GM23338 (cell line): ENCODE measurements around the gene AXIN1. TPM values are rescaled to one million over a fixed set of nuclear protein-coding genes. Genes with fewer than 3 reads are reported as not detected.

Experiments
- ATAC-seq: fragments of 200-7000 bp; cut with Tn5 transposase; 3 replicates; pipeline ENCODE4 v1.9.1; 2020
- DNase-seq: peaks from one replicate; pipeline ENCODE4 v3.0.0-alpha.2; 2015; ENCODE audit warnings: low spot score
- H2AFZ ChIP-seq: fragments of 200-600 bp; sonication (generic); 2 replicates; pipeline ENCODE4 v1.8.0; 2016; ENCODE audit warnings: antibody characterized with exemption, mild to moderate bottlenecking, moderate library complexity
- H3F3A ChIP-seq: fragments of 200-600 bp; sonication (generic); replicated peaks from 2 replicates; pipeline ENCODE4 v1.8.0; 2017; ENCODE audit warnings: antibody characterized with exemption, mixed run types, low read depth
- H3K27ac ChIP-seq: fragments of 200-600 bp; sonication (generic); 2 replicates; pipeline ENCODE4 v1.6.1; 2016; ENCODE audit warnings: low read depth
- H3K27me3 ChIP-seq: fragments of 200-600 bp; sonication (generic); 2 replicates; pipeline ENCODE4 v1.8.0; 2016; ENCODE audit warnings: mild to moderate bottlenecking, mixed run types, moderate library complexity; ENCODE audit not compliant: insufficient read depth
- H3K36me3 ChIP-seq: fragments of 200-600 bp; sonication (generic); 2 replicates; pipeline ENCODE4 v1.8.0; 2016; ENCODE audit warnings: mild to moderate bottlenecking; ENCODE audit not compliant: insufficient read depth
- H3K4me1 ChIP-seq: fragments of 200-600 bp; sonication (generic); 2 replicates; pipeline ENCODE4 v1.8.0; 2016; ENCODE audit warnings: mild to moderate bottlenecking, moderate library complexity; ENCODE audit not compliant: insufficient read depth
- H3K4me2 ChIP-seq: fragments of 200-600 bp; sonication (generic); 2 replicates; pipeline ENCODE4 v1.7.1; 2017; ENCODE audit warnings: mixed run types
- H3K4me3 ChIP-seq: fragments of 200-600 bp; sonication (generic); 2 replicates; pipeline ENCODE4 v1.6.1; 2016; ENCODE audit warnings: mixed run types
- H3K79me2 ChIP-seq: fragments of 200-600 bp; sonication (generic); replicated peaks from 2 replicates; pipeline ENCODE4 v1.8.0; 2017; ENCODE audit warnings: mild to moderate bottlenecking; ENCODE audit not compliant: insufficient read depth
- H3K9me2 ChIP-seq: fragments of 200-600 bp; sonication (generic); 2 replicates; pipeline ENCODE4 v1.8.0; 2017; ENCODE audit not compliant: insufficient read depth
- H4K20me1 ChIP-seq: fragments of 200-600 bp; sonication (generic); replicated peaks from 2 replicates; pipeline ENCODE4 v1.8.0; 2017; ENCODE audit warnings: mild to moderate bottlenecking; ENCODE audit not compliant: insufficient read depth
- H3K27ac Mint-ChIP-seq: 2 replicates; pipeline ENCODE4 v1.8.0; 2020; ENCODE audit warnings: inconsistent platforms, mild to moderate bottlenecking, moderate library complexity, mixed read lengths
- H3K27me3 Mint-ChIP-seq: 3 replicates; pipeline ENCODE4 v1.8.0; 2022; ENCODE audit warnings: low read depth, mild to moderate bottlenecking, moderate library complexity, mixed read lengths, inconsistent platforms; ENCODE audit not compliant: insufficient read depth, poor library complexity
- H3K36me3 Mint-ChIP-seq: 3 replicates; pipeline ENCODE4 v1.8.0; 2021; ENCODE audit warnings: low read depth, mild to moderate bottlenecking, inconsistent platforms, moderate library complexity, mixed read lengths
- H3K4me1 Mint-ChIP-seq: 3 replicates; pipeline ENCODE4 v1.8.0; 2020; ENCODE audit warnings: mild to moderate bottlenecking, inconsistent platforms, mixed read lengths
- H3K4me3 Mint-ChIP-seq: 3 replicates; pipeline ENCODE4 v1.8.0; 2021; ENCODE audit warnings: moderate library complexity, mild to moderate bottlenecking, inconsistent platforms, mixed read lengths
- H3K9me3 Mint-ChIP-seq: 3 replicates; pipeline ENCODE4 v1.8.0; 2020; ENCODE audit warnings: moderate library complexity, mild to moderate bottlenecking, inconsistent platforms, mixed read lengths
- CREB1 ChIP-seq: fragments of 250-450 bp; sonication (Bioruptor Pico); IDR thresholded peaks from 2 replicates; pipeline ENCODE4 v1.5.0; 2020; ENCODE audit warnings: low read depth, mild to moderate bottlenecking, moderate library complexity
- EZH2 ChIP-seq: fragments of 200-600 bp; sonication (generic); IDR thresholded peaks from one replicate; pipeline ENCODE4 v1.8.0; 2017; ENCODE audit warnings: antibody characterized with exemption, mild to moderate bottlenecking, low read depth; ENCODE audit not compliant: unreplicated experiment
- EZH2phosphoT487 ChIP-seq: fragments of 200-600 bp; sonication (generic); IDR thresholded peaks from one replicate; pipeline ENCODE4 v1.8.1; 2018; ENCODE audit warnings: antibody characterized with exemption; ENCODE audit not compliant: unreplicated experiment
- JUNB ChIP-seq: IDR thresholded peaks from one replicate; pipeline ENCODE4 v1.6.1; 2016; ENCODE audit warnings: antibody characterized with exemption; ENCODE audit not compliant: unreplicated experiment
- NANOG ChIP-seq: IDR thresholded peaks from 2 replicates; pipeline ENCODE4 v1.6.1; 2016; ENCODE audit warnings: antibody characterized with exemption, borderline replicate concordance
- POLR2AphosphoS5 ChIP-seq: IDR thresholded peaks from 2 replicates; pipeline ENCODE4 v1.6.1; 2016; ENCODE audit warnings: antibody characterized with exemption, low read depth
- STAT1 ChIP-seq: IDR thresholded peaks from one replicate; pipeline ENCODE4 v1.6.1; 2016; ENCODE audit warnings: antibody characterized with exemption; ENCODE audit not compliant: unreplicated experiment
- ZNF114 ChIP-seq: fragments of 250-450 bp; sonication (Bioruptor Pico); IDR thresholded peaks from 2 replicates; pipeline ENCODE4 v1.5.0; 2020; ENCODE audit warnings: mild to moderate bottlenecking, moderate library complexity
- ZNF331 ChIP-seq: fragments of 250-450 bp; sonication (Bioruptor Pico); IDR thresholded peaks from 2 replicates; pipeline ENCODE4 v1.5.0; 2020; ENCODE audit warnings: low read depth, mild to moderate bottlenecking, moderate library complexity
- polyA plus RNA-seq: library from polyadenylated mRNA; unstranded; fragments of >200 nt; fragmentation: Nextera tagmentation; extraction: Ambion mirVana; gene quantifications from 2 replicates; pipeline ENCODE4 v1.2.1, GENCODE V29; 2016
- total RNA-seq: library from RNA; depleted of rRNA; stranded (reverse); fragments of >200 nt; shearing (Covaris generic); gene quantifications from 2 replicates; pipeline ENCODE4 v1.2.3, GENCODE V29; 2014
- TF ChIP-seq, protein P1 (sequence below): fragments of 250-450 bp; sonication (Bioruptor Pico); IDR thresholded peaks from 2 replicates; pipeline ENCODE4 v1.5.0; 2020; ENCODE audit warnings: mild to moderate bottlenecking, moderate library complexity
- TF ChIP-seq, protein P2 (sequence below), 2 experiments: fragments of 200-600 bp in 1 of 2; sonication (generic) in 1 of 2; conservative IDR thresholded peaks; 2 replicates each; pipeline versions ENCODE4 v1.5.1 to v1.6.1; 2016 to 2017; ENCODE audit warnings: antibody characterized with exemption in 2 of 2, low read depth in 2 of 2, mild to moderate bottlenecking in 2 of 2, moderate library complexity in 1 of 2
- TF ChIP-seq, protein P3 (sequence below): IDR thresholded peaks from 2 replicates; pipeline ENCODE4 v1.6.1; 2016; ENCODE audit warnings: antibody characterized with exemption
- TF ChIP-seq, protein P4 (sequence below): IDR thresholded peaks from one replicate; pipeline ENCODE4 v1.6.1; 2018; ENCODE audit warnings: antibody characterized with exemption; ENCODE audit not compliant: unreplicated experiment

The AXIN1 gene
- total and polyA plus RNA-seq, 2 experiments from 2014 or later, result 14.3 to 54.5 TPM

DNA sequence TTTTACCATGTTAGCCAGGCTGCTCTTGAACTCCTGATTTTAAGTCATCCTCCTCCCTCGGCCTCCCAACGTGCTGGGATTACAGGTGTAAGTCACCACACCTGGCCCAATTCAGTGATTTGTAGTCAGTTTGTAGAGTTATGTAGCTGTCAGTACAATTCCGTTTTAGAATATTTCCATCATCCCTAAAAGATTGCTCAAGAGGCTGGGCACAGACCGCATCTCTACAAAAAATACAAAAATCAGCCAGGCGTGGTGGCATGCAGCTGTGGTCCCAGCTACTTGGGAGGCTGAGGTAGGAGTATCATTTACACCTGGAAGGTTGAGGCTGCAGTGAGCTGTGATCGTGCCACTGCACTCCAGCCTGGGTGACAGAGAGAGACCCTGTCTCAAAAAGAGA is 97.3 kb downstream of the AXIN1 start:
- no peak overlapping the region for H3K27ac Mint-ChIP-seq
- Histone ChIP-seq H3F3A (no peaks in the 10 kb centered on the region), H3K36me3 (no peaks in the 10 kb centered on the region; the same call in 1 of the 2 replicates), H3K4me3 (no peak overlapping the region), H3K27ac (no peak overlapping the region), H3K27me3 (no peaks in the 10 kb centered on the region), H3K4me1 (no peaks in the 10 kb centered on the region), H3K79me2 (no peaks in the 10 kb centered on the region), H2AFZ (no peak overlapping the region), H3K4me2 (no peak overlapping the region), H4K20me1 (peaks cover 4% of the 10 kb centered on the region), H3K9me2 (no peaks in the 10 kb centered on the region)
- no peak for ATAC-seq
- H3K4me1 Mint-ChIP-seq, result peaks cover 3% of the 10 kb centered on the region; the same call in 2 of the 3 replicates
- H3K27me3 Mint-ChIP-seq, result peaks cover 7% of the 10 kb centered on the region
- DNase-seq, result no peak
- TF ChIP-seq, protein P1, sequence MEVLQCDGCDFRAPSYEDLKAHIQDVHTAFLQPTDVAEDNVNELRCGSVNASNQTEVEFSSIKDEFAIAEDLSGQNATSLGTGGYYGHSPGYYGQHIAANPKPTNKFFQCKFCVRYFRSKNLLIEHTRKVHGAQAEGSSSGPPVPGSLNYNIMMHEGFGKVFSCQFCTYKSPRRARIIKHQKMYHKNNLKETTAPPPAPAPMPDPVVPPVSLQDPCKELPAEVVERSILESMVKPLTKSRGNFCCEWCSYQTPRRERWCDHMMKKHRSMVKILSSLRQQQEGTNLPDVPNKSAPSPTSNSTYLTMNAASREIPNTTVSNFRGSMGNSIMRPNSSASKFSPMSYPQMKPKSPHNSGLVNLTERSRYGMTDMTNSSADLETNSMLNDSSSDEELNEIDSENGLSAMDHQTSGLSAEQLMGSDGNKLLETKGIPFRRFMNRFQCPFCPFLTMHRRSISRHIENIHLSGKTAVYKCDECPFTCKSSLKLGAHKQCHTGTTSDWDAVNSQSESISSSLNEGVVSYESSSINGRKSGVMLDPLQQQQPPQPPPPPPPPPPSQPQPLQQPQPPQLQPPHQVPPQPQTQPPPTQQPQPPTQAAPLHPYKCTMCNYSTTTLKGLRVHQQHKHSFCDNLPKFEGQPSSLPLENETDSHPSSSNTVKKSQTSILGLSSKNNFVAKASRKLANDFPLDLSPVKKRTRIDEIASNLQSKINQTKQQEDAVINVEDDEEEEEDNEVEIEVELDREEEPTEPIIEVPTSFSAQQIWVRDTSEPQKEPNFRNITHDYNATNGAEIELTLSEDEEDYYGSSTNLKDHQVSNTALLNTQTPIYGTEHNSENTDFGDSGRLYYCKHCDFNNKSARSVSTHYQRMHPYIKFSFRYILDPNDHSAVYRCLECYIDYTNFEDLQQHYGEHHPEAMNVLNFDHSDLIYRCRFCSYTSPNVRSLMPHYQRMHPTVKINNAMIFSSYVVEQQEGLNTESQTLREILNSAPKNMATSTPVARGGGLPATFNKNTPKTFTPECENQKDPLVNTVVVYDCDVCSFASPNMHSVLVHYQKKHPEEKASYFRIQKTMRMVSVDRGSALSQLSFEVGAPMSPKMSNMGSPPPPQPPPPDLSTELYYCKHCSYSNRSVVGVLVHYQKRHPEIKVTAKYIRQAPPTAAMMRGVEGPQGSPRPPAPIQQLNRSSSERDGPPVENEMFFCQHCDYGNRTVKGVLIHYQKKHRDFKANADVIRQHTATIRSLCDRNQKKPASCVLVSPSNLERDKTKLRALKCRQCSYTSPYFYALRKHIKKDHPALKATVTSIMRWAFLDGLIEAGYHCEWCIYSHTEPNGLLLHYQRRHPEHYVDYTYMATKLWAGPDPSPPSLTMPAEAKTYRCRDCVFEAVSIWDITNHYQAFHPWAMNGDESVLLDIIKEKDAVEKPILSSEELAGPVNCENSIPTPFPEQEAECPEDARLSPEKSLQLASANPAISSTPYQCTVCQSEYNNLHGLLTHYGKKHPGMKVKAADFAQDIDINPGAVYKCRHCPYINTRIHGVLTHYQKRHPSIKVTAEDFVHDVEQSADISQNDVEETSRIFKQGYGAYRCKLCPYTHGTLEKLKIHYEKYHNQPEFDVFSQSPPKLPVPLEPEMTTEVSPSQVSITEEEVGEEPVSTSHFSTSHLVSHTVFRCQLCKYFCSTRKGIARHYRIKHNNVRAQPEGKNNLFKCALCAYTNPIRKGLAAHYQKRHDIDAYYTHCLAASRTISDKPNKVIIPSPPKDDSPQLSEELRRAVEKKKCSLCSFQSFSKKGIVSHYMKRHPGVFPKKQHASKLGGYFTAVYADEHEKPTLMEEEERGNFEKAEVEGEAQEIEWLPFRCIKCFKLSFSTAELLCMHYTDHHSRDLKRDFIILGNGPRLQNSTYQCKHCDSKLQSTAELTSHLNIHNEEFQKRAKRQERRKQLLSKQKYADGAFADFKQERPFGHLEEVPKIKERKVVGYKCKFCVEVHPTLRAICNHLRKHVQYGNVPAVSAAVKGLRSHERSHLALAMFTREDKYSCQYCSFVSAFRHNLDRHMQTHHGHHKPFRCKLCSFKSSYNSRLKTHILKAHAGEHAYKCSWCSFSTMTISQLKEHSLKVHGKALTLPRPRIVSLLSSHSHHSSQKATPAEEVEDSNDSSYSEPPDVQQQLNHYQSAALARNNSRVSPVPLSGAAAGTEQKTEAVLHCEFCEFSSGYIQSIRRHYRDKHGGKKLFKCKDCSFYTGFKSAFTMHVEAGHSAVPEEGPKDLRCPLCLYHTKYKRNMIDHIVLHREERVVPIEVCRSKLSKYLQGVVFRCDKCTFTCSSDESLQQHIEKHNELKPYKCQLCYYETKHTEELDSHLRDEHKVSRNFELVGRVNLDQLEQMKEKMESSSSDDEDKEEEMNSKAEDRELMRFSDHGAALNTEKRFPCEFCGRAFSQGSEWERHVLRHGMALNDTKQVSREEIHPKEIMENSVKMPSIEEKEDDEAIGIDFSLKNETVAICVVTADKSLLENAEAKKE (CRISPR knock-in tag), result no peak
- TF ChIP-seq, protein P2, sequence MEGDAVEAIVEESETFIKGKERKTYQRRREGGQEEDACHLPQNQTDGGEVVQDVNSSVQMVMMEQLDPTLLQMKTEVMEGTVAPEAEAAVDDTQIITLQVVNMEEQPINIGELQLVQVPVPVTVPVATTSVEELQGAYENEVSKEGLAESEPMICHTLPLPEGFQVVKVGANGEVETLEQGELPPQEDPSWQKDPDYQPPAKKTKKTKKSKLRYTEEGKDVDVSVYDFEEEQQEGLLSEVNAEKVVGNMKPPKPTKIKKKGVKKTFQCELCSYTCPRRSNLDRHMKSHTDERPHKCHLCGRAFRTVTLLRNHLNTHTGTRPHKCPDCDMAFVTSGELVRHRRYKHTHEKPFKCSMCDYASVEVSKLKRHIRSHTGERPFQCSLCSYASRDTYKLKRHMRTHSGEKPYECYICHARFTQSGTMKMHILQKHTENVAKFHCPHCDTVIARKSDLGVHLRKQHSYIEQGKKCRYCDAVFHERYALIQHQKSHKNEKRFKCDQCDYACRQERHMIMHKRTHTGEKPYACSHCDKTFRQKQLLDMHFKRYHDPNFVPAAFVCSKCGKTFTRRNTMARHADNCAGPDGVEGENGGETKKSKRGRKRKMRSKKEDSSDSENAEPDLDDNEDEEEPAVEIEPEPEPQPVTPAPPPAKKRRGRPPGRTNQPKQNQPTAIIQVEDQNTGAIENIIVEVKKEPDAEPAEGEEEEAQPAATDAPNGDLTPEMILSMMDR (conservative IDR thresholded peaks at IDR 0.05; ENCODE audit: low read depth in 2 of 2), result no peak
- TF ChIP-seq STAT1 (no peak), JUNB (no peak), ZNF331 (CRISPR knock-in tag) (no peak), NANOG (no peak), EZH2 (no peak), POLR2AphosphoS5 (no peak), CREB1 (CRISPR knock-in tag) (no peak), ZNF114 (CRISPR knock-in tag) (no peak), EZH2phosphoT487 (no peak)
- TF ChIP-seq, protein P3, sequence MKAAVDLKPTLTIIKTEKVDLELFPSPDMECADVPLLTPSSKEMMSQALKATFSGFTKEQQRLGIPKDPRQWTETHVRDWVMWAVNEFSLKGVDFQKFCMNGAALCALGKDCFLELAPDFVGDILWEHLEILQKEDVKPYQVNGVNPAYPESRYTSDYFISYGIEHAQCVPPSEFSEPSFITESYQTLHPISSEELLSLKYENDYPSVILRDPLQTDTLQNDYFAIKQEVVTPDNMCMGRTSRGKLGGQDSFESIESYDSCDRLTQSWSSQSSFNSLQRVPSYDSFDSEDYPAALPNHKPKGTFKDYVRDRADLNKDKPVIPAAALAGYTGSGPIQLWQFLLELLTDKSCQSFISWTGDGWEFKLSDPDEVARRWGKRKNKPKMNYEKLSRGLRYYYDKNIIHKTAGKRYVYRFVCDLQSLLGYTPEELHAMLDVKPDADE, result no peak
- TF ChIP-seq, protein P4, sequence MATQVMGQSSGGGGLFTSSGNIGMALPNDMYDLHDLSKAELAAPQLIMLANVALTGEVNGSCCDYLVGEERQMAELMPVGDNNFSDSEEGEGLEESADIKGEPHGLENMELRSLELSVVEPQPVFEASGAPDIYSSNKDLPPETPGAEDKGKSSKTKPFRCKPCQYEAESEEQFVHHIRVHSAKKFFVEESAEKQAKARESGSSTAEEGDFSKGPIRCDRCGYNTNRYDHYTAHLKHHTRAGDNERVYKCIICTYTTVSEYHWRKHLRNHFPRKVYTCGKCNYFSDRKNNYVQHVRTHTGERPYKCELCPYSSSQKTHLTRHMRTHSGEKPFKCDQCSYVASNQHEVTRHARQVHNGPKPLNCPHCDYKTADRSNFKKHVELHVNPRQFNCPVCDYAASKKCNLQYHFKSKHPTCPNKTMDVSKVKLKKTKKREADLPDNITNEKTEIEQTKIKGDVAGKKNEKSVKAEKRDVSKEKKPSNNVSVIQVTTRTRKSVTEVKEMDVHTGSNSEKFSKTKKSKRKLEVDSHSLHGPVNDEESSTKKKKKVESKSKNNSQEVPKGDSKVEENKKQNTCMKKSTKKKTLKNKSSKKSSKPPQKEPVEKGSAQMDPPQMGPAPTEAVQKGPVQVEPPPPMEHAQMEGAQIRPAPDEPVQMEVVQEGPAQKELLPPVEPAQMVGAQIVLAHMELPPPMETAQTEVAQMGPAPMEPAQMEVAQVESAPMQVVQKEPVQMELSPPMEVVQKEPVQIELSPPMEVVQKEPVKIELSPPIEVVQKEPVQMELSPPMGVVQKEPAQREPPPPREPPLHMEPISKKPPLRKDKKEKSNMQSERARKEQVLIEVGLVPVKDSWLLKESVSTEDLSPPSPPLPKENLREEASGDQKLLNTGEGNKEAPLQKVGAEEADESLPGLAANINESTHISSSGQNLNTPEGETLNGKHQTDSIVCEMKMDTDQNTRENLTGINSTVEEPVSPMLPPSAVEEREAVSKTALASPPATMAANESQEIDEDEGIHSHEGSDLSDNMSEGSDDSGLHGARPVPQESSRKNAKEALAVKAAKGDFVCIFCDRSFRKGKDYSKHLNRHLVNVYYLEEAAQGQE, result no peak
- no peaks in the 10 kb centered on the region for H3K9me3 Mint-ChIP-seq
- no peak overlapping the region for H3K4me3 Mint-ChIP-seq
- H3K36me3 Mint-ChIP-seq, result peaks cover 44% of the 10 kb centered on the region
